ENCODE results near the gene PAPSS2. TPM values are rescaled to one million over a fixed set of nuclear protein-coding genes. Genes with fewer than 3 reads are reported as not detected.
"Not testable (repeated sequence)": the region's sequence is repeated elsewhere in the genome, so short reads cannot be mapped to it uniquely, and the experiment has no call there.

The PAPSS2 gene
- 63.6 and 65.9 TPM in 2 replicates for total RNA-seq (2014; rRNA removed; shearing (Covaris generic))
- polyA plus RNA-seq (2016; fragmentation: Nextera tagmentation; extraction: Ambion mirVana) = 81.8 and 82.3 TPM in 2 replicates

- peak; percentile 83 for DNase-seq
- in situ Hi-C loops (cut with MboI) = no loop called here
- Histone ChIP-seq H3F3A (ENCODE audit: insufficient read depth) (peaks cover 25% of the 10 kb centered on the region), H3K79me2 (ENCODE audit: insufficient read depth) (peaks cover 47% of the 10 kb centered on the region), H3K36me3 (ENCODE audit: low read depth) (no peaks in the 10 kb centered on the region), H3K4me1 (ENCODE audit: insufficient read depth) (peaks cover 32% of the 10 kb centered on the region), H3K9me3 (ENCODE audit: low read depth) (no peaks in the 10 kb centered on the region), H2AFZ (peak within 1 kb of the TSS; percentile 91), H3K27me3 (replicated peaks; ENCODE audit: insufficient read depth) (no peaks in the 10 kb centered on the region), H3K4me2 (ENCODE audit: unreplicated experiment) (peak within 1 kb of the TSS; percentile 96), H3K27ac (peak within 1 kb of the TSS; percentile 30), H3K4me3 (peak within 1 kb of the TSS; percentile 99), H4K20me1 (ENCODE audit: insufficient read depth) (no peaks in the 10 kb centered on the region), H3K9ac (peak within 1 kb of the TSS; percentile 87), H3K9me2 (ENCODE audit: insufficient read depth) (no peaks in the 10 kb centered on the region)
- WGBS, 2 experiments (ENCODE audit: low coverage in 1 of 2, low lambda C conversion rate in 2 of 2, missing lambda C conversion rate in 2 of 2) = 1% methylated on average over 20 to 79 of the region's 82 CpGs
- TF ChIP-seq EZH2 (IDR thresholded peaks at IDR 0.05; ENCODE audit: insufficient read depth, poor library complexity, severe bottlenecking) = no peak
- no peak for TF ChIP-seq EZH2phosphoT487 (IDR thresholded peaks at IDR 0.05; ENCODE audit: insufficient read depth, low read depth)
Observed at GRCh38 chr10:87659571-87660483, at the start of gene PAPSS2. PAPSS2 (plus strand) TSS chr10:87659878; CDS start chr10:87659982, 104 bp downstream.

DNA sequence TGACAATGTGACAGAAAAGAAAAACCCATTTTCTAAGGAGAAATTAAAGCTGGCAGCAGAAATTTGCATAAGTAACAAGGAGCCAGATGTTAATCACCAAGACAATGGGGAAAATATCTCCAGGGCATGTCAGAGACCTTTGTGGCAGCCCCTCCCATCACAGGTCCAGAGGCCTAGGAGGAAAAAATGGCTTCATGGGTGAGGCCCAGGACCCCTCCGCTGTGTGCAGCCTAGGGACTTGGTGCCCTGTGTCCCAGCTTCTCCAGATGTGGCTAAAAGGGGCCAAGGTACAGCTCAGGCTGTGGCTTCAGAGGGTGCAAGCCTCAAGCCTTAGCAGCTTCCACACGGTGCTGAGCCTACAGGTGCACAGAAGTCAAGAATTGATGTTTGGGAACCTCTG, 48.3 kb upstream of the PAPSS2 start:
- H2AFZ ChIP-seq; H4K20me1 ChIP-seq (ENCODE audit: insufficient read depth); H3K27me3 ChIP-seq (replicated peaks; ENCODE audit: insufficient read depth); DNase-seq; in situ Hi-C loops (cut with MboI); H3K27ac ChIP-seq; H3K9me3 ChIP-seq (ENCODE audit: low read depth); H3F3A ChIP-seq (ENCODE audit: insufficient read depth); H3K4me2 ChIP-seq (ENCODE audit: unreplicated experiment); H3K4me3 ChIP-seq; H3K9ac ChIP-seq; H3K36me3 ChIP-seq (ENCODE audit: low read depth); H3K79me2 ChIP-seq (ENCODE audit: insufficient read depth); H3K9me2 ChIP-seq (ENCODE audit: insufficient read depth); H3K4me1 ChIP-seq (ENCODE audit: insufficient read depth): not testable (repeated sequence)
- WGBS, 2 experiments (ENCODE audit: low coverage in 1 of 2, low lambda C conversion rate in 2 of 2, missing lambda C conversion rate in 2 of 2) = 65 to 68% methylated on average over 2 of the region's 2 CpGs

DNA sequence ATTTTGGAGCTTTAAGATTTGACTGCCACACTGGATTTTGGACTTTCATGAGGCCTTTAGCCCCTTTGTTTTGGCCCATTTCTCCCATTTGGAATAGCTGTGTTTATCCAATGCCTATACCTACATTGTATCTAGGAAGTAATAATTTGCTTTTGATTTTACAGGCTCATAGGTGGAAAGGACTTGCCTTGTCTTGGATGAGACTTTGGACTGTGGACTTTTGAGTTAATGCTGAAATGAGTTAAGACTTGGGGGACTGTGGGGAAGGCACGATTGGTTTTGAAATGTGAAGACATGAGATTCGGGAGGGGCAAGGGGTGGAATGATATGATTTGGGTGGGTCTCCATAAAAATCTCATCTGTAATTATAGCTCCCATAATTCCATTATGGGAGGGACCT, 47.6 kb upstream of the PAPSS2 start:
- Histone ChIP-seq H3K9me2 (ENCODE audit: insufficient read depth) (no peaks in the 10 kb centered on the region), H3K79me2 (ENCODE audit: insufficient read depth) (no peaks in the 10 kb centered on the region), H2AFZ (no peak overlapping the region), H3K4me2 (ENCODE audit: unreplicated experiment) (no peak overlapping the region), H3K9ac (no peak overlapping the region), H3K36me3 (ENCODE audit: low read depth) (no peaks in the 10 kb centered on the region), H3K4me3 (no peak overlapping the region), H3K9me3 (ENCODE audit: low read depth) (no peaks in the 10 kb centered on the region), H3K27me3 (replicated peaks; ENCODE audit: insufficient read depth) (peaks cover 1% of the 10 kb centered on the region; the same call in 1 of the 2 replicates), H4K20me1 (ENCODE audit: insufficient read depth) (no peaks in the 10 kb centered on the region), H3F3A (ENCODE audit: insufficient read depth) (no peaks in the 10 kb centered on the region), H3K27ac (no peak overlapping the region), H3K4me1 (ENCODE audit: insufficient read depth) (no peaks in the 10 kb centered on the region)
- TF ChIP-seq EZH2 (IDR thresholded peaks at IDR 0.05; ENCODE audit: insufficient read depth, poor library complexity, severe bottlenecking) (no peak), EZH2phosphoT487 (IDR thresholded peaks at IDR 0.05; ENCODE audit: insufficient read depth, low read depth) (no peak)
- no peak for DNase-seq
- in situ Hi-C loops (cut with MboI) = no loop called here
- WGBS, 2 experiments (ENCODE audit: low coverage in 1 of 2, low lambda C conversion rate in 2 of 2, missing lambda C conversion rate in 2 of 2) = 53 to 59% methylated on average over 2 of the region's 2 CpGs

DNA sequence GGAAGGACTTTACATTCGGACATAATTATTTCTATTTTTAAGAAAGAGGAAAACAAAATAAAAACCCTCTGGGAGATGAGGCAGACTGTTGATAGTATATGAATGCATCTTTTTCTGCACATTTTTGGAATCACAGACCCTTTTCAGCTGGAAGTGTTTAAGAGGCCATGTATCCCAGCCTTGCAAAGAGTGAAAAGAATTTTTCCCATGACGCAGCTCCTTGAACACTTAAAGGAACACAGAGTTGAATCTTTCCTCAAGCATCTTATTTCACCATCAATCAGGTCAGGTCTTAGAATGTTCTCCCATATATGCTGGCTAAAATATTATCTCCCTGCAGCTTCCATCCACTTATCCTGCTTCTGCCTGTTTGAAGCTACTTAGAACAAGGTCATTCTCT, 45.9 kb upstream of the PAPSS2 start:
- Histone ChIP-seq H3K4me1 (ENCODE audit: insufficient read depth) (no peaks in the 10 kb centered on the region), H3K27me3 (replicated peaks; ENCODE audit: insufficient read depth) (peaks cover 9% of the 10 kb centered on the region; the same call in 1 of the 2 replicates), H3K79me2 (ENCODE audit: insufficient read depth) (no peaks in the 10 kb centered on the region), H3K36me3 (ENCODE audit: low read depth) (no peaks in the 10 kb centered on the region), H3F3A (ENCODE audit: insufficient read depth) (no peaks in the 10 kb centered on the region), H3K9me3 (ENCODE audit: low read depth) (no peaks in the 10 kb centered on the region), H2AFZ (no peak overlapping the region), H3K4me2 (ENCODE audit: unreplicated experiment) (no peak overlapping the region), H3K9me2 (ENCODE audit: insufficient read depth) (no peaks in the 10 kb centered on the region), H3K4me3 (no peak overlapping the region), H3K9ac (no peak overlapping the region), H4K20me1 (ENCODE audit: insufficient read depth) (no peaks in the 10 kb centered on the region), H3K27ac (no peak overlapping the region)
- in situ Hi-C loops (cut with MboI) = no loop called here
- no peak for DNase-seq
- WGBS, 2 experiments (ENCODE audit: low coverage in 1 of 2, low lambda C conversion rate in 2 of 2, missing lambda C conversion rate in 2 of 2) = 83 to 87% methylated on average over 2 of the region's 2 CpGs
- TF ChIP-seq EZH2 (IDR thresholded peaks at IDR 0.05; ENCODE audit: insufficient read depth, poor library complexity, severe bottlenecking) = no peak
- TF ChIP-seq EZH2phosphoT487 (IDR thresholded peaks at IDR 0.05; ENCODE audit: insufficient read depth, low read depth) = no peak

Measured in GM23248 (cell line).